Measurements from ENCODE around the gene NCKAP5L.
"Not testable (repeated sequence)": the region's sequence is repeated elsewhere in the genome, so short reads cannot be mapped to it uniquely, and the experiment has no call there.

Gene NCKAP5L

GRCh38 chr12:49828133-49829091 is at the start of gene NCKAP5L:
Gene NCKAP5L (minus strand): TSS chr12:49828413. CDS start chr12:49804044, 24,369 bp downstream.
- peak; percentile 89 to 92 for DNase-seq (ENCODE audit: low read depth in 2 of 2)

GRCh38 chr12:49877066-49877465 is 48.9 kb upstream of the NCKAP5L start:
- DNase-seq (ENCODE audit: low read depth in 2 of 2) = no peak

- DNase-seq (ENCODE audit: low read depth in 2 of 2) = no peak
These were observed 47.9 kb upstream of the NCKAP5L start for GRCh38 chr12:49876070-49876469.

- DNase-seq (ENCODE audit: low read depth in 2 of 2) = no peak
These were observed 47.0 kb upstream of the NCKAP5L start for GRCh38 chr12:49875115-49875720.

- no peak for DNase-seq (ENCODE audit: low read depth in 2 of 2)
These were observed 46.1 kb upstream of the NCKAP5L start for GRCh38 chr12:49874142-49874897.

GRCh38 chr12:49873361-49873934 is 45.2 kb upstream of the NCKAP5L start:
- DNase-seq (ENCODE audit: low read depth in 2 of 2) = no peak

GRCh38 chr12:49872781-49873181 is 44.6 kb upstream of the NCKAP5L start:
- DNase-seq (ENCODE audit: low read depth in 2 of 2) = no peak

- no peak for DNase-seq (ENCODE audit: low read depth in 2 of 2)
These were observed 44.2 kb upstream of the NCKAP5L start for GRCh38 chr12:49872381-49872780.

GRCh38 chr12:49871811-49872251 is 43.6 kb upstream of the NCKAP5L start:
- DNase-seq (ENCODE audit: low read depth in 2 of 2) = not testable (repeated sequence)

GRCh38 chr12:49871263-49871561 is 43.0 kb upstream of the NCKAP5L start:
- no peak for DNase-seq (ENCODE audit: low read depth in 2 of 2)

- no peak for DNase-seq (ENCODE audit: low read depth in 2 of 2)
These were observed 42.5 kb upstream of the NCKAP5L start for GRCh38 chr12:49870501-49871262.

GRCh38 chr12:49869816-49870500 is 41.7 kb upstream of the NCKAP5L start:
- no peak for DNase-seq (ENCODE audit: low read depth in 2 of 2)

- no peak for DNase-seq (ENCODE audit: low read depth in 2 of 2)
These were observed 41.0 kb upstream of the NCKAP5L start for GRCh38 chr12:49868952-49869815.

GRCh38 chr12:49868449-49868848 is 40.2 kb upstream of the NCKAP5L start:
- DNase-seq (ENCODE audit: low read depth in 2 of 2) = no peak

GRCh38 chr12:49867570-49868341 is 39.5 kb upstream of the NCKAP5L start:
- no peak for DNase-seq (ENCODE audit: low read depth in 2 of 2)

GRCh38 chr12:49866859-49867569 is 38.8 kb upstream of the NCKAP5L start:
- DNase-seq (ENCODE audit: low read depth in 2 of 2) = peak; percentile 68 to 72

GRCh38 chr12:49865782-49866135 is 37.5 kb upstream of the NCKAP5L start:
- DNase-seq (ENCODE audit: low read depth in 2 of 2) = no peak

- DNase-seq (ENCODE audit: low read depth in 2 of 2) = no peak
These were observed 37.0 kb upstream of the NCKAP5L start for GRCh38 chr12:49865109-49865781.

Measured in activated CD4-positive, alpha-beta T cell treated with anti-CD3 and anti-CD28 coated beads for 24 hours (primary cell).